NCI-H1694 (cell line): ENCODE measurements around the gene PMM2.

Experiments
- DNase-seq: peaks from one replicate; lab custom pipeline; 2025; lab: John Stamatoyannopoulos, UW

The PMM2 gene

GRCh38 chr16:8887952-8888560, 90.4 kb downstream of the PMM2 start:
- no peak for DNase-seq

DNA sequence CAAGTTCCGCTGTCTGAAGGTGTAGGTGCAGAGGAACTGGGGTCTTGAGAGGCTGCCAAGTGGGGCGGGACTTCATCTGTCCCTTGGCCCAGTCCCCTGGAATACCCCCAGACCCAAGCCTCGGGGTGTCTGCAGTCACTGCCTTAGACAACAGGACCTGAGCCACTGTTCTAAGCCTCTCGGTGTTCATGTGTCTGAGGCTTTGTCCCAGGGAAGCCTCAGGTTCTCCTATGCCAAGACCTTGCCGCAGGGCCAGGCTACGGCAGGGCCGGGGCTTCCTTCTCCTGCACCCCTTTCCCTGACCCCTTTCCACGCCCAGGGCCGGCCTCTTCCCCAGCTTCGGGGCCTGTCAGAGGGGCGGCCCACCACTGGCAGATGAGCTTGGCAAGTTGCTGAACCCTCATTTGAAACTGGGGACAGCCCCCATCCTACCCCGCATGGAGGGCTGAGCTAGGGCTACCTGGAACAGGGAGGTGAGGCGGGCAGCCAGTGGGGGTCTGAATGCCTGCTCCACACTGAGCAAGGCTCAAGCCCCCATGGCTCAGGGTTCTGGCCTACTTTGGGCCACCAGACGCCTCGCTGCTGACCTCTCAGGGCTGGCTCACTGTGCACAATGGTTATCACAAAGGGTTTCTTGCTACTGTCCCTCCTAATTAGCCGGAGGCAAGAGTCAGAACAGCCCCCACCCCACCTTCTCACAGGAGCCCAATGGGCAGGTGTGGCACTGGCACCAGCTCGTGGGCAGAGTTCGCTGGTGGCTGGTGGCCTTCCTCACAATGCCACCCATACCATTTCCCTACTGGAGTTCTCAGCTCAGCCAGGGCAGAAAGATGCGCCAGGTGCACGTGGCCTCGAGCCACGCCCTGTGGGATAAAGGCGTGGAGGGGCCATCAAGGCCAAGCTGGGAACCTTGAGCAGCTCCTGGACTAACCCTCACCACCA, 91.6 kb downstream of the PMM2 start:
- no peak for DNase-seq

GRCh38 chr16:8889893-8890548, 92.4 kb downstream of the PMM2 start:
- no peak for DNase-seq

- DNase-seq = no peak
These were observed 92.9 kb downstream of the PMM2 start for GRCh38 chr16:8890549-8890921.

- no peak for DNase-seq
These were observed 94.5 kb downstream of the PMM2 start for GRCh38 chr16:8892101-8892575.

GRCh38 chr16:8893426-8893825, 95.8 kb downstream of the PMM2 start:
- no peak for DNase-seq

DNA sequence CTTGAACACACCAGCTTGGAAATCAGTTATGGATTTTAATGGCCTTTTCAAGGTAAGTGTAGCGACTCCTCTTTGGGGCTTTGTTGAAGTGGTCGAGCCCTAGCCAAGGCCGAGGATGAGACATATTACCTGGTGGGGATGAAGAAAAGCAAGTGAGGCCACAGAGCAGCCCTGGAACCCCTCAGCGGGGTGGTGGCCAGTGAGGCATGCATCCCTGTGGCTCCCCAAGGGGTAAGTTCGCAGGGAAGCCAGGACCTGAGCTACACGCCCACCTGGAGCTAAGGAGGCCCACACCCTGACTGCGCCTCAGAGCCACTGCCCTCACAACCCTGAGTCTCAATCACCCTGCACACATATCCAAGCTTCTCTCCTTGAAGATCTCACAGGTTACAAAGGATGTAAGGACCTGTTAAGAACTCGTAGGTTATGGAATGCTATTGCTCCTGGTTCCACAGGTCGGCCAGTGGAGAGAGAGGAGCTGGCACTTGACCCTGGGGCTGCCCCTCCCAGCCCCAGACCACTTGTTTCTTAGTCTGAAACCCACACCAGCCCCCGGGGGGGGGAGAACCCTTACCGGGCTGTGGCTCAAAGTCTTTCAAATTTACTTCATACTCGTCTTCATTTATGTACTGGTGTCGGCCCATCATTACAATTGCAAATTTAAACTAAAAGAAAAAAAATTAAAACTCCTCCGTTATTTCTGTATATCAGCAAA, 96.5 kb downstream of the PMM2 start:
- DNase-seq = no peak

GRCh38 chr16:8894736-8895334, 97.2 kb downstream of the PMM2 start:
- DNase-seq = no peak

DNA sequence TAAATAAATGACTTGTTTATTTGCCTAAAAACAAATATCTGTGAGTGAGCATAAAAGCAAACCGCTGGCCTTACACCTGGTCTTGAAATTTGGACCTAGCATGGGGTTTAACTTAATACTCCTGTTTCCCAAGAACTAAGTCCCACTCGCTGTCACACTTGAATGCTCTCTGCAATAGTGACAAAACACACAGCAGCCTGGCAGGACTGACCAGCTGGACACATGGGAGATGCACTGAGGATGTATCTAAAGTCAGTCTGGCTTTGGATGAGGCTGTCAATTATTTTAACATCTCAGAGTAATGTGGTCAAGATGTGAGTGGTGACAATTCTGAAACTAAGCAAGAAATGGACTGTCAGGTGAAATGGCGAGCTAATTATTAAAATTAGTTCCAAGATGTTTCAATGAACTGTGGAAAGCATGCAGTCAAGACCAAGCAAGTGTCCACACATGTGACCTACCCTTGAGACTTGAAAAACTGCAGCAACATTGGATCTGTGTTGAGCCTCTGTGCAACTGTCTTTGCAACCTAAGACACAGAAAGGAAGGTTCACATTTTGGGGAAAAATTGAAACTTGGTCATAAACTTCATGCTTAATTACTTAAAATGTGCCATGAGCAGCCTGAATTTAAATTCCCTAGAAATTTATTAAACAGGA, 101.2 kb downstream of the PMM2 start:
- no peak for DNase-seq
